ENCODE results near the gene DNAJC25. TPM values are rescaled to one million over a fixed set of nuclear protein-coding genes. Genes with fewer than 3 reads are reported as not detected.

Gene DNAJC25
- total RNA-seq, 1 donor from 2014 or later = 6.5 TPM

DNA sequence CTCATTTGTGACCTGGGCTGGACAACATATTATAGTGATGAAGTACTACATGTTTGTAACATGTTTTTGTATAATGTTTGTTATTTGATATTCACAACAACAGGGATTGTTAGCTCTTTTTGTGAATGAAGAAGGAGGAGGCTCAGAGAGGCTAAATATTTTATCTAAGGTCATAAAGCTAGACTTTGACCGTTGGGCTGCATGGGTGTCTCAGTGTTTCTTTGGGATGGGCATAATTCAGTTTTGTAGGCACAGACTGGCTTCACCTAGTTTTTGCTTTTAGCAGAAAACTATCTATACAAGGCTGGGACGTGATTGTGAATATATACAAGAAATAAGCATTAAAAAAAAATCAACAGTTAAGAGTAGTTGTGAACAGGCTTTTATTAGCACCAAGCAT lies 15.3 kb downstream of the DNAJC25 start:
- DNase-seq (ENCODE audit: extremely low spot score, unreplicated experiment) = no peak
- Mint-ChIP-seq H3K4me1 (ENCODE audit: unreplicated experiment) (peaks cover 7% of the 10 kb centered on the region), H3K9me3 (ENCODE audit: unreplicated experiment) (no peaks in the 10 kb centered on the region), H3K27me3 (ENCODE audit: unreplicated experiment) (no peaks in the 10 kb centered on the region), H3K4me3 (ENCODE audit: unreplicated experiment) (no peak overlapping the region), H3K27ac (ENCODE audit: unreplicated experiment) (no peak overlapping the region), H3K36me3 (ENCODE audit: unreplicated experiment) (peaks cover 31% of the 10 kb centered on the region)
- no peak for TF ChIP-seq CTCF (IDR thresholded peaks at IDR 0.05)

- Mint-ChIP-seq H3K27me3 (ENCODE audit: unreplicated experiment) (no peaks in the 10 kb centered on the region), H3K36me3 (ENCODE audit: unreplicated experiment) (peaks cover 31% of the 10 kb centered on the region), H3K4me1 (ENCODE audit: unreplicated experiment) (peaks cover 7% of the 10 kb centered on the region), H3K4me3 (ENCODE audit: unreplicated experiment) (no peak overlapping the region), H3K27ac (ENCODE audit: unreplicated experiment) (no peak overlapping the region), H3K9me3 (ENCODE audit: unreplicated experiment) (no peaks in the 10 kb centered on the region)
- TF ChIP-seq CTCF (IDR thresholded peaks at IDR 0.05) = no peak
- no peak for DNase-seq (ENCODE audit: extremely low spot score, unreplicated experiment)
Observed at GRCh38 chr9:111648066-111648465, 16.9 kb downstream of the DNAJC25 start.

- no peak overlapping the region for H3K27ac Mint-ChIP-seq (ENCODE audit: unreplicated experiment)
Observed at GRCh38 chr9:111649016-111649415, 17.9 kb downstream of the DNAJC25 start.

DNA sequence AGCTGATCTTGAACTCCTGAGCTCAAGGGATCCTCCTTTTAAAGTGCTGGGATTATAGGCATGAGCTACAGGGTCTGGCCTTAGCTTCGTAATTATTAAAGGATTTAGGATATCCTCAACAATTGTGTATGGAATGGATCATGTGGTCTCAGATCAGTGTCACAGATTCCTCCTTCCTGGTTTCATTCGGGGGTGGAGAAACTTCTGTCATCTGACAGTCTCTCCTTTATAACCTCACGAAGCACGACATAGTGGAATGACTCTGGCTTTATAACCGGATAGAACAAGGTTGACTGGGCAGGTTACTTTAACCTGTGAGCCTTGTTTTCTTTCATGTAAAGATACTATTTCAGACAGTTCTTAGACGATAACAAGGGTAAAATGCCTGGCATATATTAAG lies 25.9 kb downstream of the DNAJC25 start:
- Mint-ChIP-seq H3K36me3 (ENCODE audit: unreplicated experiment) (peaks cover 17% of the 10 kb centered on the region), H3K27me3 (ENCODE audit: unreplicated experiment) (no peaks in the 10 kb centered on the region), H3K4me1 (ENCODE audit: unreplicated experiment) (peaks cover 3% of the 10 kb centered on the region), H3K9me3 (ENCODE audit: unreplicated experiment) (no peaks in the 10 kb centered on the region), H3K4me3 (ENCODE audit: unreplicated experiment) (no peak overlapping the region), H3K27ac (ENCODE audit: unreplicated experiment) (no peak overlapping the region)
- no peak for DNase-seq (ENCODE audit: extremely low spot score, unreplicated experiment)
- no peak for TF ChIP-seq CTCF (IDR thresholded peaks at IDR 0.05)

More at GRCh38 chr9:111649016-111649415, 17.9 kb downstream of the DNAJC25 start:
- DNase-seq (ENCODE audit: extremely low spot score, unreplicated experiment) = no peak
- H3K4me1 Mint-ChIP-seq (ENCODE audit: unreplicated experiment) = peaks cover 7% of the 10 kb centered on the region
- no peak overlapping the region for H3K4me3 Mint-ChIP-seq (ENCODE audit: unreplicated experiment)
- H3K36me3 Mint-ChIP-seq (ENCODE audit: unreplicated experiment) = peaks cover 33% of the 10 kb centered on the region
- H3K27me3 Mint-ChIP-seq (ENCODE audit: unreplicated experiment) = no peaks in the 10 kb centered on the region
- H3K9me3 Mint-ChIP-seq (ENCODE audit: unreplicated experiment) = no peaks in the 10 kb centered on the region
- no peak for TF ChIP-seq CTCF (IDR thresholded peaks at IDR 0.05)

DNA sequence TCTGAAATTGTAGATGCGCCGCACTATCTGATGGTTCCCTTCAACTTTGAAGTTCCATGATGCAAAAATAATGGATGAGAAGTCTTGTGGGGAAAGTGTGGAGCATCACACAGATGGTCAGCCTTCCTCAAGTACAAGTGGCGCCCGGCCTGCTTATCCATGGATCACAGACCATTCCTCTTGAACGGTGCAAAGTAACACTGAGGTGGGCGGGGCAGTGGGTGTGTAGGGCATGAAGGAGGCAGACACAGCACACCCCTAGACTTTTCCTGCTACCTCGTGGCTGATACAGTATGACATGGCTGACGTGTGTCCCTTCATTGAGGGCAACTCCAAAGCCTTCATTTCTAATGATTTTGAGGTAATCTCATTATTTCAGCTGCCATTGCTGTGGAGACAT lies 27.8 kb downstream of the DNAJC25 start:
- DNase-seq (ENCODE audit: extremely low spot score, unreplicated experiment) = no peak
- H3K27ac Mint-ChIP-seq (ENCODE audit: unreplicated experiment) = no peak overlapping the region
- H3K4me3 Mint-ChIP-seq (ENCODE audit: unreplicated experiment) = no peak overlapping the region
- no peak for TF ChIP-seq CTCF (IDR thresholded peaks at IDR 0.05)
- no peaks in the 10 kb centered on the region for H3K9me3 Mint-ChIP-seq (ENCODE audit: unreplicated experiment)
- H3K4me1 Mint-ChIP-seq (ENCODE audit: unreplicated experiment) = peaks cover 18% of the 10 kb centered on the region
- no peaks in the 10 kb centered on the region for H3K27me3 Mint-ChIP-seq (ENCODE audit: unreplicated experiment)
- H3K36me3 Mint-ChIP-seq (ENCODE audit: unreplicated experiment) = peaks cover 14% of the 10 kb centered on the region
